Calu3 (cell line): Measurements from ENCODE around the gene FOXP1. TPM values are rescaled to one million over a fixed set of nuclear protein-coding genes. Genes with fewer than 3 reads are reported as not detected.

Experiments used
- BruUV-seq: library from RNA; stranded (reverse); fragments of 400-500 nt; replicated peaks from 2 replicates; lab custom pipeline; 2021; lab: Mats Ljungman, UMichigan
- CTCF ChIA-PET: fragments of 300-600 bp; sonication (Branson Sonifier 250); formaldehyde crosslinking; loops from one replicate; lab custom pipeline; 2022; ENCODE audit warnings: antibody characterized with exemption; lab: Charles Lee
- DNase-seq: peaks from one replicate; pipeline ENCODE4 v3.0.0; 2022
- H3K27ac Mint-ChIP-seq: one replicate; pipeline ENCODE4 v1.8.0; 2022; ENCODE audit warnings: mixed read lengths; ENCODE audit not compliant: unreplicated experiment
- H3K27me3 Mint-ChIP-seq: one replicate; pipeline ENCODE4 v1.8.0; 2022; ENCODE audit warnings: mixed read lengths; ENCODE audit not compliant: unreplicated experiment
- H3K36me3 Mint-ChIP-seq: one replicate; pipeline ENCODE4 v1.8.0; 2022; ENCODE audit warnings: mild to moderate bottlenecking, moderate library complexity, mixed read lengths; ENCODE audit not compliant: insufficient read depth, unreplicated experiment
- H3K4me1 Mint-ChIP-seq: one replicate; pipeline ENCODE4 v1.8.0; 2022; ENCODE audit warnings: mild to moderate bottlenecking, low read depth, mixed read lengths; ENCODE audit not compliant: unreplicated experiment
- H3K4me3 Mint-ChIP-seq: one replicate; pipeline ENCODE4 v1.8.0; 2022; ENCODE audit warnings: mild to moderate bottlenecking, low read depth, moderate library complexity, mixed read lengths; ENCODE audit not compliant: unreplicated experiment
- H3K9me3 Mint-ChIP-seq: one replicate; pipeline ENCODE4 v1.8.0; 2022; ENCODE audit warnings: low read depth, mixed read lengths; ENCODE audit not compliant: unreplicated experiment
- CTCF ChIP-seq: fragments of 200-600 bp; IDR thresholded peaks from one replicate; pipeline ENCODE4 v1.8.0; 2022; ENCODE audit warnings: antibody characterized with exemption; ENCODE audit not compliant: unreplicated experiment
- intact Hi-C: fragments of 100-400 bp; cut with micrococcal nuclease; formaldehyde crosslinking; loops from one replicate; pipeline ENCODE4 v1.10.0; 2022; ENCODE audit not compliant: unreplicated experiment
- total RNA-seq: library from RNA; stranded (reverse); gene quantifications from 2 replicates; pipeline ENCODE4 v1.2.3, GENCODE V29; 2022

The FOXP1 gene
- total RNA-seq, 1 experiment from 2014 or later = 82.8 TPM

DNA sequence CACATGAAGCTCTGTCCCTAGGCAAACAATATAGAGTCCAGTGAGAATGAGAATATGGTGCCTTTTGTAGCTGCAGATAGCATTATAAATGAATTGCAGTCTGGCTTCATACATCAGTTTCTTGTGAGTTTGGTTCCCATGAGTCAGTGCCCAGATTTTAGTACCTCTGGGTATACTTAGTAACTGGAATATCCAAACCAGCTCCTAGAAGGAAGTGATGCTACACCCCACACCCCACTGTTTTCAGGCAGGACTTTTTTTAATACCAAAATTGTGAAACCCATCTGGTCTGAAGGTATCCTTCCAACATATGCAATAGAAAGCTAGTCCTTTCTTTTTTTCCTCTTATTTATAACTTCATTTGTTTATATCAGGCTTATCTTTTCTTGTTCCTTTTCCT, 42.1 kb upstream of the FOXP1 start:
- Mint-ChIP-seq H3K27me3 (peaks cover 12% of the 10 kb centered on the region), H3K36me3 (no peaks in the 10 kb centered on the region), H3K9me3 (no peaks in the 10 kb centered on the region), H3K27ac (no peak overlapping the region), H3K4me1 (no peaks in the 10 kb centered on the region), H3K4me3 (no peak overlapping the region)
- CTCF ChIA-PET = no interaction called here
- intact Hi-C loops = no loop called here
- BruUV-seq = no TSS peak
- DNase-seq = no peak
- TF ChIP-seq CTCF = no peak

GRCh38 chr3:71621825-71622537, 38.5 kb upstream of the FOXP1 start:
- no peaks in the 10 kb centered on the region for H3K9me3 Mint-ChIP-seq
- H3K27ac Mint-ChIP-seq = no peak overlapping the region
- no peak for TF ChIP-seq CTCF
- BruUV-seq = no TSS peak
- no peak for DNase-seq
- CTCF ChIA-PET = no interaction called here
- intact Hi-C loops = no loop called here
- H3K4me3 Mint-ChIP-seq = no peak overlapping the region
- no peaks in the 10 kb centered on the region for H3K36me3 Mint-ChIP-seq
- peaks cover 12% of the 10 kb centered on the region for H3K27me3 Mint-ChIP-seq
- H3K4me1 Mint-ChIP-seq = no peaks in the 10 kb centered on the region

DNA sequence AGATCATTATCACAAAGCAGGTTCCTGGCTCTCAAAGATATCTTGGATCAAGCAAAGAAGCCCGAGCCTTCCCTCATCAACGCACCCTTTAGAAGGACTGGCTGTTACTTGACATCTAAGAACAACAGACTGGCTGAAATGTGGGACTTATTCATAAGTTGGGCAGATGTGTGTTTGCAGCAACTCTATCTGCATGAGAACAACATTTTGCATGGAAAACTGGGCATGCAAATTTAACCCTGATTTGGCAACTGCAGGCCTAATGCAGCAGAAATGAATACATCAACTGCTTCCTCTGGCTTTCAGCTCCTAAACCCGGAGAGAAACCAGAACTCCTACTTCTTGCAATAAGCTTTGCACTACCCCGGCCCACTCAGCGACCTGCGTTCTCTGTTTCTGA, 35.0 kb upstream of the FOXP1 start:
- intact Hi-C loops = no loop called here
- H3K4me3 Mint-ChIP-seq = no peak overlapping the region
- CTCF ChIA-PET = no interaction called here
- no TSS peak for BruUV-seq
- TF ChIP-seq CTCF = no peak
- no peaks in the 10 kb centered on the region for H3K4me1 Mint-ChIP-seq
- no peaks in the 10 kb centered on the region for H3K36me3 Mint-ChIP-seq
- no peak overlapping the region for H3K27ac Mint-ChIP-seq
- DNase-seq = no peak
- H3K27me3 Mint-ChIP-seq = peaks cover 12% of the 10 kb centered on the region
- no peaks in the 10 kb centered on the region for H3K9me3 Mint-ChIP-seq

DNA sequence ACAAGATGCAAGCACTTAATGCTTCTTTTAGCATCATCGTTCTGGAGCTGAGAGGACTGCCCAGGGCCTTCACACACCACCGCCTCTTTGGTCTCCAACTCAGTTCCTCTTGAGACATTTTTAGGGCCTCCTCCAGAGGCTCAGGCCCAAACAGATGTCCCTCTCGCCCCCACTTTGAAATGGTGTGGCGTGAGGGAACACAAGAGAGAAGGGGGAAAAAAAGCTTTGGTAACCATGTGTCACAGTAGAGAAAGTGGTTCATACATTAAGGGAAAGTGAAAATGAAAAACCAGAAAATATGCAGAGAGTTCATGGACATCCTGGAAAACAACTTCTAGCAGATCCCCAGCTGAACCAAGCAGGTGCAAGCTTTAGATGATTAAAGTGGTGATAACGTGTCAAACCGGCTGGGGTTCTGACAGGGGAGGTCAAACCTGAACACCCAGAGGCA, 33.1 kb upstream of the FOXP1 start:
- Mint-ChIP-seq H3K4me3 (no peak overlapping the region), H3K36me3 (no peaks in the 10 kb centered on the region), H3K27me3 (peaks cover 4% of the 10 kb centered on the region), H3K27ac (no peak overlapping the region), H3K9me3 (no peaks in the 10 kb centered on the region), H3K4me1 (no peaks in the 10 kb centered on the region)
- no peak for DNase-seq
- BruUV-seq = no TSS peak
- CTCF ChIA-PET = no interaction called here
- intact Hi-C loops = no loop called here
- TF ChIP-seq CTCF = no peak
